ENCODE results near the gene ADNP2. TPM values are rescaled to one million over a fixed set of nuclear protein-coding genes. Genes with fewer than 3 reads are reported as not detected.

Gene ADNP2
- total RNA-seq, 2 donors from 2014 or later, result 17.6 to 20.6 TPM

DNA sequence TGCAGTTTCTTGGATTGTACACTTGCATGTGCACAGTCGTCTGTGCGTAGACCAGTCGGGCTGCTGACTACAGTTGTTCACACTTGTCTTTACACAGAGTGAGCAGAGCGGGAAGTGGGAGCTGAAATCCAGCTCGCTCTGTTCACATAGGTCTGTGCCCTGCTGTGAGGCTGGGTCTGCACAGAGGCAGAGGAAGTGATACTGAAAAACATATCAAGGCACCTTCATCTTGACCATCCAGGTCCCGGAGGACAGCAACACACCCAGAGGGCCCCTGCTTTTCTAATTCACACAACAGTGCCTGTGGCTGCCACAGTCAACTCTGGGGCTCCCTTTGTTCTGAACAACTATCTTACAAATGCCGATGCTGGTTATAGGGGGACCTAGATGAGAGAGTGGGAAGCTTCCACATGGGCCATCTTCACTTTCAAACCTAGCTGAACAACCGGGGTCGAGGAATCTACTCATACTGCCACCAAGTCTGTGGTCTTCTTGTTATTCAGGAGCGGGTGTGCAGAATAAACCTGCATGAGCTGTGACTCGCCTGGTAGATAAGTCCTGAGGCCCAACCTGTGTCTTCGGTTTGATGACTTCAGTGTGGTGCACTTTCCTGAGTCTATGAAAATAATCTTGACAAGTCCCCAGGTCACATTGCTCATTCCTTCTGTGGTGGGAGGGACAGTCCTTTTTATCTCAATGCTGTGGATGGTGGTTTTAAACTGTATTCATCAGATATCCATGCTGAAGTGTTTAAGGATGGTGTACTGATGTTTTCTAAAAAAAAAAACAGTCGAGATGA is 3.5 kb upstream of the ADNP2 start:
- no peak for DNase-seq
- no peak for ATAC-seq
- intact Hi-C loops (cut with DNase I, micrococcal nuclease), result no loop called here

DNA sequence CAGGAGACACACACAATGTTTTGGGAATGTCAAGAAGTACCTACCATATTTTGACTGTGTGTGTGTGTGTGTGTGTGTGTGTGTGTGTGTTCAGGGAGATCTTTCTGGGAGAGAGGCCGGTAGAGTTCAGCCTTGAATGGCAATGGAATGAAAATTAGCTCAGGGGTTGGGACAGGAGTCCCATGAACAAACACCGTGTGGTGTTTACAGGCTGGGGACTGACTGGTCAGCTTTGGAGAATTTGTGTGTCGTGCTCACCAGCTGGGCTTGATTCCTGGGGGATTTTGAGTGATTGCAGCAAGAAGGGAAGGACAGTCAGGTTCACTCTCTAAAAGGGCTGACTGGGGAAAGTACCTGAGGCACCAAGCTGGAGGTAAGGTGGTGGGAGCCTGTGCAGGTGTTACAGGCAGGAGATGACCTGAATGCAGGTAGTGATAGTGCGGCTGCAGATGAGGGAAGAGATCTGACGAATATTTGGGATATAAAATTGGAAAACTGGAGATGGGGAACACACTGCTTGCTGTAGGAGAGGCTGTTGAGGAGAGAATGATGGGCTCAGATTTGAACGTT is 2.5 kb upstream of the ADNP2 start:
- no peak for DNase-seq
- intact Hi-C loops (cut with DNase I, micrococcal nuclease), result no loop called here
- no peak for ATAC-seq

DNA sequence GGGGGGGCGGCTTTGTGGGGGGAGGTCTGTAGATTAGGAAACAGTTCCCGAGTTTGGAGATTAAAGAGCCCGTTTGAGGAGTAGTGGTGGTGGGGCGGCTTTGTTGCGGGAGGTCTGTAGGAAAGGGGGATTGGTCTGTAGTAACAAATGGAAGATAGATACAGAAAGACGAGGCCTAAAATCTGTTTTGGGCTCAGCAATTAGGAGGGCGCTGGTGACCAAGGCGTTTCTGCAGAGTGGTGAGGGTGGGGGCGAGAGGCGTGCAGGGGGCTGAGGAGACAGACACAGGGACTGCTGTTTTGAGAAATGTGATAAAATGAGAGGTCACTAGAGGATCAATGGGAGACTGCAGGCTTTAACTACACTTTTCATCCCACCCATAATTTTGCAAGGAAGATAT is 1.6 kb upstream of the ADNP2 start:
- no peak for ATAC-seq
- intact Hi-C loops (cut with DNase I, micrococcal nuclease), result no loop called here
- no peak for DNase-seq

DNA sequence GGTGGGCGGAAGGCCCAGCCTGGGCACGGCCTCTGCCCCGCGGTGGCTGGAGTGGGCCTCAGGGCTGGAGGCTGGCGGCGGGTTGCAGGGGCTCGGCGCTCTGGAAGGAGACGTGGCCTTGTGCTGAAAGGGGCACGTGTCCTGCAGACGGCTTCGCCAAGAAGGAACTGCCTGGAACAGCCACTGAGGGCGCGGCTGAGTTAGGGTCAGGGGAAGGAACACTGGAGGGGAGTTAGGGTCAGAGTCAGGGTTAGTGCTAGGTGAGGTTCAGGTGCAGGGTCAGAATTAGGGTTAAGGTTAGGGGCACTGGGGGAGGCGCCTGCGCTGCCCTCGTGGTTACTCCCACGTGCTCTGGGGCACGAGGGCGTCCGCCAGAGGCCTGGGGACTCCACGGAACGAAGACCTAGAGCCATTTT is 933 bp upstream of the ADNP2 start:
- DNase-seq (no peak), ATAC-seq (no peak)
- intact Hi-C loops (cut with DNase I, micrococcal nuclease), result no loop called here

DNA sequence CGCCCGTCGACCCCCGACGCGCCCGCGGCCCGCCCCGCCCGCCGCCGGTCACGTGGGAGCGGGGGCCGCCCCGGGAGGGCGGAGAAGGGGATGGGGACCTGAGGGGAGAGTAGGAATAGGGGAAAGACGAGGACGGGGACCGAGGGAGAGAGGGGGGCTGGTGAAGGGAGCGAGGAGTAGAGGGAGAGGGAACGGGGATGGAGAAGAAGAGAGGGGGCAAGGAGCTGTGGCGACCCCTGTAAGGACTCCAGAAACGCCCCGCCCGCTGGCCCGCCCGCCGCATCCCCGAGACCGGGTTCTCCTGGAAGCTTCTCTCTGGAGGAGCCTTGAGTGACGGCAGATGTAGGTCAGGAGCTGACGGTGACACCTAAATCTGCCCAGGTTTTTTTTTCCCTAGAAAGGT is 615 bp downstream of the ADNP2 start:
- peak; percentile 24 for ATAC-seq
- intact Hi-C loops (cut with DNase I, micrococcal nuclease), result no loop called here
- DNase-seq, result peak; percentile 40 to 58

DNA sequence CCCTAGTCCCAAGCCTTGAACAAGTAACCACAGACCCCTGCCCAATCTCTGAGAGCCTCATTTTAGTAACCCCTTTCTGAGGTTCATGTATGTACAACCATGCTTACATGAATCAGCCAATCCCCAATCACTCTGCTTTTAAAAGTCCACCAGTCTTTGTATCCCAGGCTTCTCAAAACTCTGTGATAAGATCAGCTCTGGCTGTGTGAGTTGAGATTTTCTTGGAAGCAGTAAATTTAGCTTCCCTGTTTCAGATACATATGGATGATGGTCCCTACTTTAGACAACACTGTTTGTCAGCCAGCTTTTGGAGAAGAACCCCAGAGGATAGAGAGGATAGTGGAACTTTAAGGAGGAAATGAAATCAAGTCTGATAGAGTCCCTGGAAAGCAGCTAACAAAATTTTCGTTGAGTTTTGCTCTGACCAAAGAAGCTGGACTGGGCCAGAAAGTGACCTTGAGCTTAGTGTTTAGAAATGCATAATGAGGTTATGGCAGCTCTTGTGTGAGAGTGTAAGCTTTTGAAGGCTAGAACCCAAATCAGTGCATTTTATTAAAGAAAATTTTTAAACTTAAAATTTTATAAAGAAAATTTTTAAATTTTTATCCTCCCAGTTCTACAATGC is 3.7 kb downstream of the ADNP2 start:
- ATAC-seq (no peak), DNase-seq (no peak)
- intact Hi-C loops (cut with DNase I, micrococcal nuclease), result no loop called here

DNA sequence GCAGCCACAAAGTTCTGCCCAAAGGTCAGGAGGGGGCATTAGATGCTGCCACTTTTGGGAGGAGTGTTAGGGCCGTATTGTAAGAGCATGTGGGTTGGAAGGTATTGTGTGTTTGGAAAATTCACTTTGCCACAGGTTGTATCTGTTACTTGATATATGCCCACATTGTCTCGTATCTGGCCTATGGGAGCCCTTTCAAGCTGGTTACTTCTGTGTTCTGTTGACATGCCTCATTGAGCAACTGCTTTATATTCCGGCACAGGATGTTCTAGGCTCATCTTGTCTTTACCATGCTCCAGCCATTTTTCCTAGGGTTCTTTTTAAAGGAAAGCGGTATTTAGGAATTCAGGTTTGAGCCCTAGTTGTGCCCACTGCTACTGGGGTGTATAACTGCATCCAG is 6.0 kb downstream of the ADNP2 start:
- no peak for ATAC-seq
- intact Hi-C loops (cut with DNase I, micrococcal nuclease), result no loop called here
- DNase-seq, result no peak

DNA sequence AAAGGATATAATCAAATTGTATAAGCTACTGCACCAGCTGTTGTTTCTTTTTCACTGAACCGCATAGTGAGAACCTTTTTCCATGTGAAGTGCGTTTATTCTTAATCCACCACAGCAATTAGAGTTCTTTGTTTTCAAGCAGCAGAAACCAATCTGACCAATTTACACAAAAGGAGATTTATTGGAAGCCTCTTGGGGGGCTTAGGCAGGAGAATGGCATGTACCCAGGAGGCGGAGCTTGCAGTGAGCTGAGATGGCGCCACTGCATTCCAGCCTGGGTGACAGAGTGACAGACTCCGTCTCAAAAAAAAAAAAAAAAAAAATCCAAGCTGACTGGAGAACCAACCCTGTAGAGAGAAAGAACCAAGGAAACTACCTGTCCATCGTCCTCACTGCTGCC is 10.0 kb downstream of the ADNP2 start:
- ATAC-seq (no peak), DNase-seq (no peak)
- intact Hi-C loops (cut with DNase I, micrococcal nuclease), result no loop called here

DNA sequence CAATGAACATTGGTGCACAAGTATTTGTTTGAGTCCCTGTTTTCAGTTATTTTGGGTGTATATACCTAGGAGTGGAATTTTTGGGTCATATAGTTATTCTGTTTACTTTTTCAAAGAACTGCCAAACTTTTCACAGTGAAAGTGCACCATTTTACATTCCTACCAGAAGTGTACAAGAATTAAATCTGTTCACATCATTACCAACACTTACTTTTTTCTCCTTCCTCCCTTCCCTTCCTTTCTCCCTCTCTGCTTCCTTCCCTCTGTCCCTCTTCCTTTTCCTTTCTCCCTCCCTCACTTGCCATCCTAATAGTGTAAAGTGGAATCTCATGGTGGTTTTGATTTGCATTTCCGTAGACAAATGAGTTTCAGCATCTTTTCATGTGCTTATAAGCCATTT is 11.9 kb downstream of the ADNP2 start:
- intact Hi-C loops (cut with DNase I, micrococcal nuclease), result no loop called here
- no peak for DNase-seq
- ATAC-seq, result no peak

DNA sequence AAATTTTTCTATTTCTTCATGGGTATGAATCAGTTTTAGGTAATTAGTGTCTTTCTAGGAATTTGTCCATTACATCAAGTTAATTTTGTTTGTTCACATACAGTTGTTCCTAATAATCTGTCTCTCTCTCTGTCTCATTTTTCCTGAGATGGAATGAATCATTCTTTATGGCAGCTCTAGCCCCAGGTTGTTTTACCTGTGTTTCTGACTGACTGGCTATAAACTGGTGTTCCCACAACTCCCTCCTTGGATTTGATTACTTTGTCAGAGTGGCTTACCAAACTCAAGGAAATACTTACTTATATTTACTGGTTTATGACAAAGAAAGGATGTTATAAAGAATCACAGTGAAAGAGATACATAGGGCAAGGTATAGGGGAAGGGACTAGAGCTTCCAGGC is 15.1 kb downstream of the ADNP2 start:
- no peak for DNase-seq
- intact Hi-C loops (cut with DNase I, micrococcal nuclease), result no loop called here
- ATAC-seq, result peak; percentile 98

DNA sequence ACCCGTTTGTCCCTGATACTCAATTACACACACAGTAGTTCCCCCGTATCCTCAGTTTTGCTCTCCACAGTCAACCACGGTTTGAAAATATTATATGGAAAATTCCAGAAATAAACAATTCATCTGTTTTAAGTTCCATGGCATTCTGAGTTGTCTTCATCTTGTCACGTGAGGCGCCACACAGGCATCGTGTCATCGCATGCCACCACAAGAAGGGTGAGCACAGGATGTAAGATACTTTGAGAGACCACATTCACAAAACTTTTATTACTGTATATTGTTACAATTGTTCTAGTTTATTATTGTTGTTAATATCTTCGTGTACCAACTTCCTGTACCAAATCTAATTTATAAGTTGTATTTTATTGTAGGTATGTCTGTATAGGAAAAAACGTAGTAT is 17.7 kb downstream of the ADNP2 start:
- no peak for ATAC-seq
- no peak for DNase-seq
- intact Hi-C loops (cut with DNase I, micrococcal nuclease), result no loop called here

DNA sequence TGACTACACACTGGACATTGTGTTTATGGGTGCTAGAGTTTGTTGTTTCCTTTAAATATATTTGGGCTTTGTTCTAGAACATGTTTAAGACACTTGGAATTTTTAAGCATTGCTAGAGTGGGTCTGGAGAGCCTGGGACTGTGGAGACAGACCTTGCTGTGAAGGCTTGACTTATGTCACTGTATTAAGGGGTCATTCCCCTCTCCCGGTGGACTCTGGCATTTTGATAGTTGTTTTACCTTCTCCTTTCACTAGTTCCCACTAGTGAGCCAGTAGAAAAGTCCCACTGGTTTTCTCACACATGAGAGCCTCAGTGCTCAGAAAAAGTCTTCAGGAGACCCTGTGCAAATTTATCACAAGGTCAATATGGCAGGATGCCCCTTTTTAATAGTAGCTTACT is 18.6 kb downstream of the ADNP2 start:
- ATAC-seq (no peak), DNase-seq (no peak)
- intact Hi-C loops (cut with DNase I, micrococcal nuclease), result no loop called here

DNA sequence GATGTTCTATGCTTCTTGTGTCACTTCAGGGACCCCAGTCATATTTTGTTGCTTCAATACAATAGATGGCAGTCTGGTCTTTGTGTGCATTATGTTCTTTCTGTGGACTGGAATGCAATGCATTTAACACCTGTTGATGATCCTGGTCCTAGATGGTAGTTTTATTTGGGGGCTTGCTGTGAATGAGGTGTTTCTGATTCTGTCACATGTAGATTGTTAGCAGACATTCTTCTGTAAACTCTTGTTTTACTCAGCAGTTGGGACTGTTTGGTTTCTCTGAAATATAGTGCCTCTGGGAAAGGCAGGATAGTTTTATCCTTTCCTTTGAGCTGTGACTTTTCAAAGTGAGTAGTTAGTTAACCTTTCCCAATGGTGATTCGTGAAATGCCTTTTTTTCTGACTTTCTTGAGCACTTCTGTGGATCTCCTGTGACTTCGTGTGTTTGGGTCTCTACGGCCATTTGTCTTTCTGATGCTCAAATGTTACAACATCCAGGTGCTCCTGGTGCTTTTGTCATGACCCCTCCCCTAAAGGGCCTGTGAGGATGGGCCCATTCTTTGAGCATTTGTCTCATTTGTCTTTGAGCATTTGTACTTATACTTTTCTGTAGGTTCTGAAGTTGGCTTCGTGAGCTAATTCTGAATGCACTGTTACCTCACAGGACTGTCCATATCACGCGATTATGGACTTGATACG is 20.8 kb downstream of the ADNP2 start:
- ATAC-seq (no peak), DNase-seq (no peak)

DNA sequence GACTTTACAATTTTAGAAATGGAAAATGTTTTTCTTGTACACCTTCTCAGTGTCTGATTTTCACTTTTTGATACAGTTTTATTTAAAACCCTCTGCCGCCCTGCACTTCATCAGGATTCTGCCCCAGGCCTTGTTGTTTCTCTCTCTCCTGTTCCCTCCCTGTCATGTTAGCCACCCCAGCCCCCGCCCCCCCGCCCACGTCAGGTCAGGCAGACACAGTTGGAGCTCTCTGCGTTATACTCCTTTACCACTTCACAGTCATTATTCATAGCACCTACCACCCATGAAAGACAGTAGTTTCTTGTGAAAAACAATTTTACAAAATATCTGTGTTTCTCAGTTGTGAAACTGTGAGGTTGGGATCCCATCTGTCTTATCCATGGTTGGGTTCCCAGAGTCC is 21.5 kb downstream of the ADNP2 start:
- ATAC-seq, result no peak
- DNase-seq, result no peak
- intact Hi-C loops (cut with DNase I, micrococcal nuclease), result no loop called here

More for the DNA sequence above, 20.8 kb downstream of the ADNP2 start:
- intact Hi-C loops (cut with DNase I, micrococcal nuclease), result no loop called here

DNA sequence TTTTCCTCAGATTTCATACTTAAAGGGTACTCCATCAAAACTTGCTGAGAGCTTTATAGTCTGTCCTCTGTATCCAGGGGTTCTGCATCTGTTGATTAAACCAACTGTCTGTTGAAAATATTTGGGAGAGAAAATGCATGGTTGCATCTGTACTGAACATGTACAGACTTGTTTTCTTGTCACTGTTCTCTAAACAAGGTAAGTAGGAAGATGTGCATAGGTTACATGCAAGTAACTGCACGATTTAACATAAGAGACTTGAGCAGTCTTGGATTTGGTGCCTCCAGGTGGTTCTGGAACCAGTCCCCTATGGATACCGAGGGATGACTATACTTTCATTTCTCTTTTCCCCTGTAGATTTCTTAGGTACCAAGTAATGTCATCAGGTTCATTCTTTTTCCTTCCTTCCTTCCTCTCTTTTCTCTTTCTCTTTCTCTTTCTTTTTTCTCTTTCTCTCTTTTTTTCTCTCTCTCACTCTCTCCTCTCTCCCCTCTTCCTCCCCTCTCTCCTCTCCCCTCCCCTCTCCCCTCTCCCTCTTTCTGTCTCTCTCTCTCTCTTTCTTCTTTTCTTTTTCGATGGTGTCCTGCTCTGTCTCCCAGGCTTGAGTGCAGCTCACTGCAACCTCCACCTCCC is 23.2 kb downstream of the ADNP2 start:
- intact Hi-C loops (cut with DNase I, micrococcal nuclease), result no loop called here
- no peak for ATAC-seq
- DNase-seq, result no peak

DNA sequence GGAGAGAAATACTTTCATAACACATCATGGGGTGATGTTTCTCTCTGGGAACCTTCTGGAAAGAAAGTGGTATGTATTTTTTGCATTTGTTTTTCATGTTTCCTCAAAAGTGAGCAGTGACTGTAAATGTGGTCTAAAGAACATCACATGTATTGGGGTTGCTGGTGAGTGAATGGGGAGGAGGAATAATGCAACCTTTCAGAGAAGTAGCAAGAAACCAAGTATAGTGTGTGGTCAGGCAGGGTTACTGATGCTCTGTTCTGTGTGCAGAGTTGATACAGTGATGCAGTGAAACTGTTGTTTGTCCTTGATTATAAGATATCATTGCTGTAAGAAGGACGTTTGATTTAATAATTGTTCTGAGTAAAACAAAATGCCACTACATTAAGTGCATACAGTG is 24.1 kb downstream of the ADNP2 start:
- intact Hi-C loops (cut with DNase I, micrococcal nuclease), result no loop called here
- ATAC-seq (no peak), DNase-seq (no peak)

DNA sequence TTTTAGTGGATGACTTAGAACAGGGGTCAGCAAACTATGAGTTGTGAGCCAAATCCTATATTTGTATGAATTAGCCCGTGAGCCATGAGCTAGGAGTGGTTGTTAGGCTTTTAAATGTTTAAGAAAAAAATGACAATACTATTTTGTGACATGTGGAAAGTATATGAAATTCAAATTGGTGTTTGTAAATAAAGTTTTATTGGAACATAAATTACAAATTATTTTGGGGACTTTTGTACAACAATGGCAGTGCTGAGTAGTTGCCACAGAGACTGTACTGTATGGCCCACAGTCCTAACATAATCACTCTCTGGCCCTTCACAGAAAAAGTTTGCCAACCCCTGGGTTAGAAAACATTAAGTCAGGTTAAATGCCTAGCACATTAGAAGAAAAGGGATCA is 26.1 kb downstream of the ADNP2 start:
- intact Hi-C loops (cut with DNase I, micrococcal nuclease), result no loop called here

DNA sequence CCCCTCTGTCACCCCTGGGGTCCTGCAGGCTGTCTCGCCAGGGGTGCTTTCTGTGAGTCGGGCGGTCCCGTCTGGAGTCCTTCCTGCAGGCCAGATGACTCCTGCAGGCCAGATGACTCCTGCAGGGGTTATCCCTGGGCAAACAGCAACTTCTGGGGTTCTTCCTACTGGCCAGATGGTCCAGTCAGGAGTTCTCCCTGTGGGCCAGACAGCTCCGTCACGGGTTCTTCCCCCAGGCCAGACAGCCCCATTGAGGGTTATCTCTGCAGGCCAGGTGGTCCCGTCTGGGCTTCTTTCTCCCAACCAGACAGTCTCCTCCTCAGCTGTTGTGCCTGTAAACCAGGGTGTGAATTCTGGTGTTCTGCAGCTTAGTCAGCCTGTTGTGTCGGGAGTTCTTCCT is 27.6 kb downstream of the ADNP2 start:
- intact Hi-C loops (cut with DNase I, micrococcal nuclease), result no loop called here
- no peak for ATAC-seq
- no peak for DNase-seq

More for the DNA sequence above, 26.1 kb downstream of the ADNP2 start:
- DNase-seq (no peak), ATAC-seq (no peak)

DNA sequence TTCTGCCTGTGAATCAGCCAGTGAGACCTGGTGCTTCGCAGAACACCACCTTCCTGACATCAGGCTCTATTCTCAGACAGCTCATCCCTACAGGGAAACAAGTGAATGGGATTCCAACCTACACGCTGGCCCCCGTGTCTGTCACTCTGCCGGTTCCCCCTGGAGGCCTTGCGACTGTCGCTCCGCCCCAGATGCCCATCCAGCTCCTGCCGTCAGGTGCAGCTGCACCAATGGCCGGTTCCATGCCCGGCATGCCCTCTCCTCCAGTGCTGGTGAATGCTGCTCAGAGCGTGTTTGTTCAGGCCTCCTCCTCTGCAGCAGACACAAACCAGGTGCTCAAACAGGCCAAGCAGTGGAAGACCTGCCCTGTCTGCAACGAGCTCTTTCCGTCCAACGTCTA is 28.1 kb downstream of the ADNP2 start:
- DNase-seq, result no peak
- intact Hi-C loops (cut with DNase I, micrococcal nuclease), result no loop called here
- no peak for ATAC-seq
